GM12892 (cell line): ENCODE results near the gene DDX1.
A peak's percentile ranks its signal among the peaks of the same experiment; 100 is the strongest.
"Not testable (repeated sequence)": the region's sequence is repeated elsewhere in the genome, so short reads cannot be mapped to it uniquely, and the experiment has no call there.

Experiments used
- DNase-seq: peaks from one replicate; pipeline ENCODE4 v3.0.0; 2011; ENCODE audit not compliant: insufficient read length
- FAIRE-seq: peaks from 2 replicates; lab custom pipeline; 2011; peaks lifted over from hg19 to GRCh38; lab: Jason Lieb, UNC
- POLR2A ChIP-seq: IDR thresholded peaks from 2 replicates; pipeline ENCODE4 v1.6.1; 2011; ENCODE audit warnings: low read depth, low read length, control low read depth
- POLR2AphosphoS5 ChIP-seq: IDR thresholded peaks from 2 replicates; pipeline ENCODE4 v1.6.1; 2011; ENCODE audit warnings: low read depth, low read length, control low read depth
- TAF1 ChIP-seq: IDR thresholded peaks from 2 replicates; pipeline ENCODE4 v1.6.1; 2011; ENCODE audit warnings: low read depth, mild to moderate bottlenecking, control low read depth, low read length, borderline replicate concordance

DDX1 gene

DNA sequence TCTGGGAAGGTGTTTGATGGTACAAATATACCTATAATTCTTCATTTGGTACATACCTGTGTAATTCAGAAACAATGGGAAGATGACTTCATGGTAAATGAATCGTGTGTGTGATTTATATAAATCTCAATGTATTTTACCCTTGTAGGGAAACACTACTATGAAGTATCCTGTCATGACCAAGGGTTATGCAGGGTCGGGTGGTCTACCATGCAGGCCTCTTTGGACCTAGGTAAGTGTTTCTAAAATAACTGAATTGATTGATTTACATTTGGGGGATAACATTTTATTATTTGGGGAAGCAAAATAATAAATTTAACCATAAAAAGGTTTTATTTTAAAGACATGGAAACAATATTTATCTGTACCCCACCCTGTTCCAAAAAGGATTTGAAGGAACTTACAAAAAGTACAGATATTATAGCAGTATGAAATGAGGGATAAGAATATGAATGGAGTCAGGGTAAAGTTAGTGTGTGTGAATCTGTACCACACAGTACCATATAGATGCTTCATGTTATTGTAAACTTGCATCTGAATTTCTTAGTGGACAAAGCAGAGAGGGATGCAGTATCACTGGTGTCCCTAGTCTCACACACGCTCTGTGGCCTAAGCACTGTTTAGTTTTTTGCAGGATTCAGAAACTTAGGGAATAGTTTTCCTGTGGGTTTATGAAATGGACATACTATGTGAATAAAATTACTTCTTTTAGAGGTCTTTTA is 11.5 kb downstream of the DDX1 start:
- FAIRE-seq (no peak), DNase-seq (no peak)
- TF ChIP-seq POLR2A (no peak), TAF1 (no peak), POLR2AphosphoS5 (no peak)

DNA sequence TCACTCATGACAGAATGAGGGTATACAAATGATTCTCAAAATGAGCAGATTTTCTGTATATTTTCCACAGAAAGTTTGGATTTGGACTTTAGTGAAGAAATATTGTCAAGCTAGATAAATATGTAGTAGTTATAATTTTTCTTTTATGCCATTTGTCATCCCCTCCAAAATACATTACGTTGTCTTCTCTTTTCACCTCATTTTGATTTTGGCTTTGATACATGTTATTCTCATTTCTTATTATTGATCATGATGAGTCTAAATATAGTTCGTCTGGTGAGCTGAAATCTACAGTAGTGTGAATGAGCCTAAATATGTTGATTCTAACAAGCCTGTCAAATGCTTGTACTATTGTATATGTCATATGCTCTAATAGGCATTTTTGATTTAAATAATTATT is 12.3 kb downstream of the DDX1 start:
- no peak for DNase-seq
- no peak for TF ChIP-seq POLR2AphosphoS5
- TF ChIP-seq POLR2A = no peak
- TF ChIP-seq TAF1 = no peak
- FAIRE-seq = peak; percentile 42

- FAIRE-seq = no peak
- no peak for TF ChIP-seq TAF1
- TF ChIP-seq POLR2A = no peak
- TF ChIP-seq POLR2AphosphoS5 = no peak
- DNase-seq = no peak
These were observed 14.1 kb downstream of the DDX1 start for GRCh38 chr2:15605721-15606120.

- FAIRE-seq = no peak
- TF ChIP-seq POLR2AphosphoS5 (no peak), TAF1 (no peak), POLR2A (no peak)
- no peak for DNase-seq
These were observed 15.1 kb downstream of the DDX1 start for GRCh38 chr2:15606481-15607441.

GRCh38 chr2:15607709-15608391 is 16.2 kb downstream of the DDX1 start:
- no peak for TF ChIP-seq POLR2A
- no peak for TF ChIP-seq TAF1
- TF ChIP-seq POLR2AphosphoS5 = no peak
- FAIRE-seq (no peak), DNase-seq (no peak)

GRCh38 chr2:15608392-15608761 is 16.7 kb downstream of the DDX1 start:
- no peak for DNase-seq
- TF ChIP-seq POLR2AphosphoS5 (no peak), TAF1 (no peak), POLR2A (no peak)
- no peak for FAIRE-seq

DNA sequence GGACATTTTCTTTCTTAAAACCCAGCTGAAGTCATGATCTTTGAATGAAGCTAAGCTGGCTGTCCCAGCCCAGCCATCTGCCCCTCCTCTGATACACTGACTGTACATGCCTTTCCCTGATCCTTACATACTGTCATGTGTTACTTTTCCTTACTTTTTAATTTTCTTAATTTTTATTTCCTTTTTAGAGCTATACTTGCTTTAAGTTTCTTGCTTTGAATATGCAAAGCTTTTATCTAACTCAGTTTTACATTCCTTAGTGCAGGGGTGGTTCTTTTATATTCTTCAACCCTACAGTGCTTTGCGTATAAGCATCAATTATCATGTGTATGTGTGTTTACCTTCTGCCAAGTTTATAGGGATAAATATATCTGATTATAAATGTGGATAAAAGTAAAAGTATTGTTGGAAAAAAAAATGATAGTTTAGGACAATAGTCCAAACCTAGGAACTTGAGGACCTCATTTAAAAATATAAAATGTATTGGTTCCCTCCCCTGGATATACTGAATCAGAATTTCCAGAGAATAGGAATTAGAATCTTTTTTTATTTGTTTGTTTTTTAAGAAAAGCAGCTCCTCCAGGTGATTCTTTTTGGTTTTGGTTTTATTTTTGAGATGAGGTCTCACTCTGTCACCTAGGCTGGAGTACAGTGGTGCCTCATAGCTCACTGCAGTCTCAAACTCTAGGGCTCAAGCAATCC is 17.8 kb downstream of the DDX1 start:
- DNase-seq (no peak), FAIRE-seq (no peak)
- TF ChIP-seq POLR2AphosphoS5 (no peak), POLR2A (no peak), TAF1 (no peak)

DNA sequence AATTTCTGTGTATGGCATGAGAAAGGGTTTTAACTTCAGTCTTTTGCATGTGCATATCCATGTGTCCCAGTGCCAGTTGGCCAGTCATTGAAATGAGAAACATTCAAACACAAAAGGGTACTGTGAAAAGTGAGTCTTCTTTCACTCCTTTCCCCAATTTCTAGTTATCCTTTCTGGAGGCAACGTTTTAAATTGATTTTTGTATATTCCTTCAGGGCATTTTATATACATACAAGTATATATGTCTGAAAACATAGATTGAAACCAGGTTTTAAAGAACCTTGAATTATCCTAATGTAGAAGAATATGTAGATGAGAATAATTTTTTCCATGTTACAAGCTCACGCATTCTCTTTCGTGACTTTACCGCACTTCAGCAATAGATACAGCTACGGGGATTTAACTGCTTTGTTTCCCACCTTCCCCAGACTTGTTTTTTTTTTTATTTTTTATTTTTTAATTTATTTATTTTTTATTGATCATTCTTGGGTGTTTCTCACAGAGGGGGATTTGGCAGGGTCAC is 18.8 kb downstream of the DDX1 start:
- DNase-seq (no peak), FAIRE-seq (no peak)
- TF ChIP-seq POLR2AphosphoS5 (no peak), POLR2A (no peak), TAF1 (no peak)

- DNase-seq, FAIRE-seq: not testable (repeated sequence)
These were observed 20.4 kb downstream of the DDX1 start for GRCh38 chr2:15612101-15612500.

- no peak for TF ChIP-seq TAF1
- TF ChIP-seq POLR2A = no peak
- no peak for TF ChIP-seq POLR2AphosphoS5
- no peak for FAIRE-seq
- no peak for DNase-seq
These were observed 22.2 kb downstream of the DDX1 start for GRCh38 chr2:15613736-15614429.
